Measurements from ENCODE around the gene TUBA4A.

GRCh38 chr2:219215871-219216534 is 37.7 kb downstream of the TUBA4A start:
- no peak for TF ChIP-seq ZNF384 (IDR thresholded peaks at IDR 0.05; ENCODE audit: borderline replicate concordance, low read depth, low read length)
- no peak for TF ChIP-seq POLR2AphosphoS5 (IDR thresholded peaks at IDR 0.05; ENCODE audit: low read length)
- TF ChIP-seq CTCF (IDR thresholded peaks at IDR 0.05 in 2 of 3, conservative IDR thresholded peaks at IDR 0.05 in 1 of 3; ENCODE audit: control insufficient read depth in 2 of 3, extremely low read depth in 1 of 3, insufficient read depth in 1 of 3, low read depth in 3 of 3, low read length in 3 of 3): no peak
- TF ChIP-seq ETV6 (conservative IDR thresholded peaks at IDR 0.05 in 1 of 2, IDR thresholded peaks at IDR 0.05 in 1 of 2; ENCODE audit: borderline replicate concordance in 1 of 2, low read depth in 1 of 2): no peak
- no peak for TF ChIP-seq RAD21 (IDR thresholded peaks at IDR 0.05; ENCODE audit: insufficient read depth, low read depth, low read length)
- TF ChIP-seq, protein P1, sequence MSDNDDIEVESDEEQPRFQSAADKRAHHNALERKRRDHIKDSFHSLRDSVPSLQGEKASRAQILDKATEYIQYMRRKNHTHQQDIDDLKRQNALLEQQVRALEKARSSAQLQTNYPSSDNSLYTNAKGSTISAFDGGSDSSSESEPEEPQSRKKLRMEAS (IDR thresholded peaks at IDR 0.05; ENCODE audit: low read depth, low read length): no peak

Data from GM12878 (cell line).